Sigmoid colon (tissue), 7 donors: ENCODE results near the gene ARL16. TPM values are rescaled to one million over a fixed set of nuclear protein-coding genes. Genes with fewer than 3 reads are reported as not detected.

Experiments used
- DNase-seq: peaks from one replicate; pipeline ENCODE4 v3.0.0-alpha.2; 2019
- H3K27ac ChIP-seq, 4 donors: fragments of 200-600 bp; sonication (generic); one replicate each; pipeline ENCODE4 v1.5.1; 2016 to 2019; ENCODE audit warnings: mild to moderate bottlenecking in 1 of 4
- H3K27me3 ChIP-seq, 3 donors: fragments of 200-600 bp; sonication (generic); one replicate each; pipeline ENCODE4 v1.5.1; 2019; ENCODE audit warnings: mild to moderate bottlenecking in 1 of 3
- H3K36me3 ChIP-seq, 4 donors: fragments of 200-600 bp; sonication (generic); one replicate each; pipeline ENCODE4 v1.5.1; 2016 to 2019
- H3K4me1 ChIP-seq, 4 donors: fragments of 200-600 bp; sonication (generic); one replicate each; pipeline ENCODE4 v1.5.1; 2017 to 2019
- H3K4me3 ChIP-seq, 4 donors: fragments of 200-600 bp; sonication (generic); one replicate each; pipeline ENCODE4 v1.5.1; 2017 to 2019; ENCODE audit warnings: mild to moderate bottlenecking in 2 of 4, moderate library complexity in 1 of 4
- H3K9me3 ChIP-seq, 4 donors: fragments of 200-600 bp in 3 of 4; sonication (generic) in 3 of 4; one replicate each; pipeline versions ENCODE4 v1.5.1 to v1.6.1; 2013 to 2019
- CTCF ChIP-seq, 4 experiments: fragments of 450-650 bp in 3 of 4; fragments of 200-600 bp in 1 of 4; IDR thresholded peaks; one replicate each; pipeline ENCODE4 v1.5.1; 2016 to 2019; ENCODE audit warnings: antibody characterized with exemption in 4 of 4, mild to moderate bottlenecking in 3 of 4, moderate library complexity in 2 of 4
- EP300 ChIP-seq, 4 donors: sonication (generic); formaldehyde crosslinking; IDR thresholded peaks; one replicate each; pipeline ENCODE4 v1.6.1; 2017; ENCODE audit warnings: antibody characterized with exemption in 4 of 4
- POLR2A ChIP-seq, 2 donors: fragments of 450-650 bp; IDR thresholded peaks; one replicate each; pipeline ENCODE4 v1.6.1; 2016; ENCODE audit warnings: antibody characterized with exemption in 2 of 2, mild to moderate bottlenecking in 2 of 2, moderate library complexity in 2 of 2
- POLR2AphosphoS5 ChIP-seq, 4 donors: sonication (generic); formaldehyde crosslinking; IDR thresholded peaks; one replicate each; pipeline ENCODE4 v1.6.1; 2017; ENCODE audit warnings: antibody characterized with exemption in 4 of 4
- WGBS, 2 donors: extraction: QIAGEN DNeasy Blood & Tissue Kit; methylation state at CpG; one replicate each; pipeline ENCODE4 v1.1.7; 2013; 5-methylcytosine and 5-hydroxymethylcytosine counted together
- intact Hi-C: fragments of 100-400 bp; cut with DNase I; formaldehyde crosslinking; loops from one replicate; pipeline ENCODE4 v1.15.1; 2023
- polyA plus RNA-seq, 3 donors: library from polyadenylated mRNA; stranded (reverse); fragments of 200-250 nt; gene quantifications; one replicate each; pipeline ENCODE4 v1.2.3, GENCODE V29; 2013
- total RNA-seq, 4 donors: library from RNA; depleted of rRNA; stranded (reverse); fragments of >200 nt; gene quantifications; one replicate each; pipeline ENCODE4 v1.1.0, GENCODE V29; 2016
- donor health status: healthy with polysubstance abuse.
- donor health status: Bipolar disorder and iron deficiency.
- donor health status: healthy.

The ARL16 gene
- total and polyA plus RNA-seq, 7 donors = 24.5 to 51.7 (median 42.3) TPM

GRCh38 chr17:81717766-81718089 is 34.1 kb upstream of the ARL16 start:
- no peak for TF ChIP-seq CTCF (IDR thresholded peaks at IDR 0.05)
- no peak for TF ChIP-seq POLR2AphosphoS5 (IDR thresholded peaks at IDR 0.05)
- no peak for TF ChIP-seq POLR2A (IDR thresholded peaks at IDR 0.05)
- no peak for TF ChIP-seq EP300 (IDR thresholded peaks at IDR 0.05)
- H3K27me3 ChIP-seq = no peaks in the 10 kb centered on the region
- H3K4me3 ChIP-seq = no peak overlapping the region
- H3K27ac ChIP-seq = no peak overlapping the region
- WGBS, 2 donors = 95% methylated on average over 9 of the region's 9 CpGs
- intact Hi-C loops = no loop called here
- H3K36me3 ChIP-seq = no peaks in the 10 kb centered on the region
- H3K4me1 ChIP-seq = peaks cover 0 to 20% (median 12%) of the 10 kb centered on the region in 4 donors
- H3K9me3 ChIP-seq = no peaks in the 10 kb centered on the region
- no peak for DNase-seq

GRCh38 chr17:81717049-81717765 is 33.6 kb upstream of the ARL16 start:
- H3K4me1 ChIP-seq = peaks cover 0 to 20% (median 16%) of the 10 kb centered on the region in 4 donors
- no peaks in the 10 kb centered on the region for H3K27me3 ChIP-seq
- peak; percentile 63 for DNase-seq
- H3K36me3 ChIP-seq = no peaks in the 10 kb centered on the region
- H3K4me3 ChIP-seq = no peak overlapping the region
- intact Hi-C loops = no loop called here
- no peaks in the 10 kb centered on the region for H3K9me3 ChIP-seq
- TF ChIP-seq EP300 (IDR thresholded peaks at IDR 0.05) = no peak
- no peak for TF ChIP-seq POLR2AphosphoS5 (IDR thresholded peaks at IDR 0.05)
- no peak for TF ChIP-seq CTCF (IDR thresholded peaks at IDR 0.05)
- TF ChIP-seq POLR2A (IDR thresholded peaks at IDR 0.05) = no peak
- H3K27ac ChIP-seq = no peak overlapping the region
- 92 to 96% methylated on average over 25 of the region's 25 CpGs for WGBS, 2 donors

GRCh38 chr17:81716674-81716996 is 33.0 kb upstream of the ARL16 start:
- TF ChIP-seq POLR2AphosphoS5 (IDR thresholded peaks at IDR 0.05) = no peak
- TF ChIP-seq POLR2A (IDR thresholded peaks at IDR 0.05) = no peak
- no peak for TF ChIP-seq EP300 (IDR thresholded peaks at IDR 0.05)
- no peak for TF ChIP-seq CTCF (IDR thresholded peaks at IDR 0.05)
- no peaks in the 10 kb centered on the region for H3K9me3 ChIP-seq
- H3K27me3 ChIP-seq = no peaks in the 10 kb centered on the region
- no peak overlapping the region for H3K4me3 ChIP-seq
- 90 to 94% methylated on average over 12 of the region's 12 CpGs for WGBS, 2 donors
- H3K36me3 ChIP-seq = no peaks in the 10 kb centered on the region
- H3K4me1 ChIP-seq = peaks cover 0 to 21% (median 19%) of the 10 kb centered on the region in 4 donors
- no peak overlapping the region for H3K27ac ChIP-seq
- DNase-seq = peak; percentile 61
- intact Hi-C loops = no loop called here

- Histone ChIP-seq H3K27me3 (peaks cover 0 to 2% (median 0%) of the 10 kb centered on the region in 3 donors), H3K4me1 (peaks cover 0 to 27% (median 24%) of the 10 kb centered on the region in 4 donors), H3K36me3 (no peaks in the 10 kb centered on the region), H3K27ac (no peak overlapping the region), H3K4me3 (no peak overlapping the region), H3K9me3 (no peaks in the 10 kb centered on the region)
- intact Hi-C loops = no loop called here
- 88 to 93% methylated on average over 43 of the region's 43 CpGs for WGBS, 2 donors
- TF ChIP-seq CTCF (IDR thresholded peaks at IDR 0.05) = no peak
- no peak for TF ChIP-seq POLR2AphosphoS5 (IDR thresholded peaks at IDR 0.05)
- no peak for TF ChIP-seq EP300 (IDR thresholded peaks at IDR 0.05)
- no peak for TF ChIP-seq POLR2A (IDR thresholded peaks at IDR 0.05)
- no peak for DNase-seq
These were observed 32.5 kb upstream of the ARL16 start for GRCh38 chr17:81715872-81716673.
